Keratinocyte (primary cell): ENCODE measurements around the gene CD47. TPM values are rescaled to one million over a fixed set of nuclear protein-coding genes. Genes with fewer than 3 reads are reported as not detected.

Experiments used
- DNase-seq: peaks from one replicate; pipeline ENCODE4 v3.0.0-alpha.2; 2011; ENCODE audit warnings: low read depth, missing footprints, low spot score
- FAIRE-seq: peaks from 2 replicates; lab custom pipeline; 2011; peaks lifted over from hg19 to GRCh38; lab: Jason Lieb, UNC
- H2AFZ ChIP-seq: 2 replicates; pipeline ENCODE4 v1.6.0; 2012; ENCODE audit warnings: low read length, control low read depth, inconsistent platforms; ENCODE audit not compliant: control insufficient read depth
- H3K27ac ChIP-seq: 2 replicates; pipeline ENCODE4 v1.5.1; 2011; ENCODE audit warnings: low read length; ENCODE audit not compliant: control insufficient read depth, insufficient read depth
- H3K27me3 ChIP-seq: 3 replicates; pipeline ENCODE4 v1.6.0; 2011; ENCODE audit warnings: low read length; ENCODE audit not compliant: control insufficient read depth, insufficient read depth; ENCODE audit errors: extremely low read depth
- H3K36me3 ChIP-seq, 2 experiments: 2 replicates in 1 of 2; 3 replicates in 1 of 2; pipeline ENCODE4 v1.5.1; 2011; ENCODE audit warnings: low read length in 2 of 2, mild to moderate bottlenecking in 1 of 2; ENCODE audit not compliant: control insufficient read depth in 2 of 2, insufficient read depth in 2 of 2; ENCODE audit errors: extremely low read depth in 1 of 2
- H3K4me1 ChIP-seq: 3 replicates; pipeline ENCODE4 v1.5.1; 2011; ENCODE audit warnings: low read length; ENCODE audit not compliant: control insufficient read depth, insufficient read depth; ENCODE audit errors: extremely low read depth
- H3K4me2 ChIP-seq: 3 replicates; pipeline ENCODE4 v1.6.0; 2011; ENCODE audit warnings: low read depth, low read length; ENCODE audit not compliant: control insufficient read depth, insufficient read depth; ENCODE audit errors: extremely low read depth
- H3K4me3 ChIP-seq, 3 experiments: fragments of 200-600 bp in 1 of 3; sonication (generic) in 1 of 3; 2 replicates in 2 of 3; 3 replicates in 1 of 3; pipeline ENCODE4 v1.5.1; 2011 to 2016; ENCODE audit warnings: low read length in 3 of 3, mild to moderate bottlenecking in 3 of 3, control low read depth in 2 of 3, inconsistent platforms in 1 of 3, low read depth in 1 of 3, mixed read lengths in 1 of 3, mixed run types in 1 of 3, moderate library complexity in 1 of 3; ENCODE audit not compliant: control insufficient read depth in 2 of 3, insufficient read depth in 2 of 3; ENCODE audit errors: extremely low read depth in 1 of 3
- H3K79me2 ChIP-seq: 2 replicates; pipeline ENCODE4 v1.6.0; 2012; ENCODE audit warnings: low read length; ENCODE audit not compliant: control insufficient read depth, insufficient read depth
- H3K9ac ChIP-seq: 3 replicates; pipeline ENCODE4 v1.6.0; 2011; ENCODE audit warnings: low read length; ENCODE audit not compliant: control insufficient read depth, insufficient read depth; ENCODE audit errors: extremely low read depth
- H3K9me1 ChIP-seq: 3 replicates; pipeline ENCODE4 v1.6.0; 2011; ENCODE audit warnings: low read length; ENCODE audit not compliant: control insufficient read depth, insufficient read depth; ENCODE audit errors: extremely low read depth
- H3K9me3 ChIP-seq: 2 replicates; pipeline ENCODE4 v1.5.1; 2012; ENCODE audit warnings: low read depth, low read length; ENCODE audit not compliant: control insufficient read depth
- H4K20me1 ChIP-seq: 3 replicates; pipeline ENCODE4 v1.6.0; 2011; ENCODE audit warnings: low read length; ENCODE audit not compliant: control insufficient read depth, insufficient read depth; ENCODE audit errors: extremely low read depth
- EZH2 ChIP-seq: IDR thresholded peaks from one replicate; pipeline ENCODE4 v1.6.1; 2012; ENCODE audit warnings: inconsistent platforms, mild to moderate bottlenecking, low read length, moderate library complexity
- dilution Hi-C: fragments of 300-500 bp; cut with MboI; formaldehyde crosslinking; loops from one replicate; pipeline ENCODE4 v1.7.0; 2020; ENCODE audit warnings: low sequenced_read_pairs; ENCODE audit not compliant: extremely low pct_ligation_motif_present
- polyA plus RNA-seq, 5 experiments: library from polyadenylated mRNA; depleted of rRNA in 3 of 5; stranded (reverse) in 3 of 5; stranded (forward) in 1 of 5; unstranded in 1 of 5; fragments of >200 nt; gene quantifications; 1 replicate in 1 of 5; 2 replicates in 3 of 5; 3 replicates in 1 of 5; pipeline versions ENCODE4 v1.2.1 to v1.2.3, GENCODE V29; 2011 to 2012; ENCODE audit warnings: missing spikeins in 2 of 5, low read depth in 1 of 5, low replicate concordance in 1 of 5
- TF ChIP-seq, protein P1 (sequence below), 3 experiments: IDR thresholded peaks in 1 of 3; conservative IDR thresholded peaks in 1 of 3; optimal IDR thresholded peaks in 1 of 3; 2 replicates in 2 of 3; 3 replicates in 1 of 3; pipeline versions ENCODE3 to v1.5.1; 2011; ENCODE audit warnings: low read length in 3 of 3, mild to moderate bottlenecking in 3 of 3, moderate library complexity in 2 of 3, control low read depth in 1 of 3, inconsistent platforms in 1 of 3; ENCODE audit not compliant: insufficient read depth in 2 of 3; ENCODE audit errors: extremely low read depth in 1 of 3

Gene CD47
- polyA plus RNA-seq, 1 donor (not counting 4 experiments of a cell fraction or from before 2014, with no cell fraction given) = 96.5 TPM

DNA sequence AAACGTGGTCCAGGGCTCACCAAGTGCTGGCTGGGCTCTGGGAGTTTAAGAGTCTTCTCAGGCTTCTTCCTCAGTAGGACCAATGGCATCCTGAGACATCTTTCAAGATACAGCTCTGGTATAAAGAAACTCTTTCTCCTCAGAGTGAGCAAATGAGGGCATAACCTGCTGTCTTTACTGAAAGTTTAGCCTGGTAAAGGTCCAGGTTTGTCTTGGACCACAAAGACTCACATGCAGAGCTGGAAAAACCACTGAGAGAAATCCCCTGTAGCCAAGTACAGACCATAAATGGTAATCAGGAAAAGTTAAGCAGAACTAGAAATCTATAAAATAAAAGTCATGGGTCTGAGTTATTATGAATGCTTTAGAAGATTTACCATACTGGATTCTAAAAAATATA lies 23.1 kb downstream of the CD47 start:
- dilution Hi-C loops = no loop called here
- Histone ChIP-seq H3K4me3 (no peak overlapping the region), H3K4me1 (no peaks in the 10 kb centered on the region), H3K4me2 (no peak overlapping the region), H3K9me1 (no peaks in the 10 kb centered on the region), H3K9me3 (no peaks in the 10 kb centered on the region), H3K27ac (no peak overlapping the region), H3K36me3 (peaks cover 3 to 4% of the 10 kb centered on the region in 2 experiments), H4K20me1 (no peaks in the 10 kb centered on the region), H3K9ac (no peak overlapping the region), H2AFZ (no peak overlapping the region), H3K27me3 (no peaks in the 10 kb centered on the region), H3K79me2 (peaks cover 3% of the 10 kb centered on the region)
- no peak for DNase-seq
- no peak for FAIRE-seq
- TF ChIP-seq EZH2 = no peak
- TF ChIP-seq, protein P1, sequence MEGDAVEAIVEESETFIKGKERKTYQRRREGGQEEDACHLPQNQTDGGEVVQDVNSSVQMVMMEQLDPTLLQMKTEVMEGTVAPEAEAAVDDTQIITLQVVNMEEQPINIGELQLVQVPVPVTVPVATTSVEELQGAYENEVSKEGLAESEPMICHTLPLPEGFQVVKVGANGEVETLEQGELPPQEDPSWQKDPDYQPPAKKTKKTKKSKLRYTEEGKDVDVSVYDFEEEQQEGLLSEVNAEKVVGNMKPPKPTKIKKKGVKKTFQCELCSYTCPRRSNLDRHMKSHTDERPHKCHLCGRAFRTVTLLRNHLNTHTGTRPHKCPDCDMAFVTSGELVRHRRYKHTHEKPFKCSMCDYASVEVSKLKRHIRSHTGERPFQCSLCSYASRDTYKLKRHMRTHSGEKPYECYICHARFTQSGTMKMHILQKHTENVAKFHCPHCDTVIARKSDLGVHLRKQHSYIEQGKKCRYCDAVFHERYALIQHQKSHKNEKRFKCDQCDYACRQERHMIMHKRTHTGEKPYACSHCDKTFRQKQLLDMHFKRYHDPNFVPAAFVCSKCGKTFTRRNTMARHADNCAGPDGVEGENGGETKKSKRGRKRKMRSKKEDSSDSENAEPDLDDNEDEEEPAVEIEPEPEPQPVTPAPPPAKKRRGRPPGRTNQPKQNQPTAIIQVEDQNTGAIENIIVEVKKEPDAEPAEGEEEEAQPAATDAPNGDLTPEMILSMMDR (optimal IDR thresholded peaks at IDR 0.05 in 1 of 3, IDR thresholded peaks at IDR 0.05 in 1 of 3, conservative IDR thresholded peaks at IDR 0.05 in 1 of 3; ENCODE audit: extremely low read depth in 1 of 3, insufficient read depth in 2 of 3, low read length in 3 of 3) = no peak

- Histone ChIP-seq H3K9me1 (no peaks in the 10 kb centered on the region), H3K4me1 (no peaks in the 10 kb centered on the region), H3K9ac (no peak overlapping the region), H3K27ac (no peak overlapping the region), H4K20me1 (no peaks in the 10 kb centered on the region), H3K79me2 (peaks cover 1% of the 10 kb centered on the region), H3K36me3 (peaks cover 4 to 9% of the 10 kb centered on the region in 2 experiments), H3K4me2 (no peak overlapping the region), H3K9me3 (no peaks in the 10 kb centered on the region), H3K27me3 (no peaks in the 10 kb centered on the region), H3K4me3 (no peak overlapping the region), H2AFZ (no peak overlapping the region)
- dilution Hi-C loops = no loop called here
- DNase-seq (no peak), FAIRE-seq (peak; percentile 13)
- TF ChIP-seq, protein P1 (optimal IDR thresholded peaks at IDR 0.05 in 1 of 3, IDR thresholded peaks at IDR 0.05 in 1 of 3, conservative IDR thresholded peaks at IDR 0.05 in 1 of 3; ENCODE audit: extremely low read depth in 1 of 3, insufficient read depth in 2 of 3, low read length in 3 of 3) = no peak
- TF ChIP-seq EZH2 = no peak
Measured at GRCh38 chr3:108065096-108065495, 25.7 kb downstream of the CD47 start.
